Right kidney (tissue), 1 donor: ENCODE measurements around the gene STS.

Source experiments
- DNase-seq: peaks from one replicate; pipeline ENCODE4 v3.0.0-alpha.2; 2016

Gene STS

GRCh38 chrX:7179446-7179845, 31.9 kb downstream of the STS start:
- no peak for DNase-seq

- DNase-seq, result no peak
Observed at GRCh38 chrX:7184816-7185215, 37.3 kb downstream of the STS start.

GRCh38 chrX:7188672-7189071, 41.2 kb downstream of the STS start:
- DNase-seq, result no peak

- DNase-seq, result no peak
Observed at GRCh38 chrX:7190157-7190556, 42.6 kb downstream of the STS start.

GRCh38 chrX:7191681-7192110, 44.2 kb downstream of the STS start:
- DNase-seq, result no peak

- DNase-seq, result no peak
Observed at GRCh38 chrX:7192871-7193270, 45.4 kb downstream of the STS start.

- no peak for DNase-seq
Observed at GRCh38 chrX:7194606-7195005, 47.1 kb downstream of the STS start.
